Tibial artery (tissue), 4 donors: ENCODE data around the gene MIR17HG.
A peak's percentile ranks its signal among the peaks of the same experiment; 100 is the strongest.

Experiments used
- DNase-seq, 2 donors: peaks; one replicate each; pipeline ENCODE4 v3.0.0-alpha.2; 2019
- H3K27ac ChIP-seq, 2 donors: fragments of 200-600 bp; sonication (generic) in 1 of 2; 1 replicate in 1 of 2; 2 replicates in 1 of 2; pipeline ENCODE4 v1.5.1; 2018 to 2019; ENCODE audit warnings: mild to moderate bottlenecking in 1 of 2
- H3K27me3 ChIP-seq, 2 donors: fragments of 200-600 bp; sonication (generic) in 1 of 2; one replicate each; pipeline versions ENCODE4 v1.5.1 to v1.6.0; 2016 to 2019
- H3K36me3 ChIP-seq, 3 donors: fragments of 200-600 bp; sonication (generic) in 2 of 3; one replicate each; pipeline ENCODE4 v1.5.1; 2016 to 2019; ENCODE audit warnings: mild to moderate bottlenecking in 2 of 3
- H3K4me1 ChIP-seq, 4 donors: fragments of 200-600 bp; sonication (generic) in 2 of 4; 1 replicate in 3 of 4; 2 replicates in 1 of 4; pipeline ENCODE4 v1.5.1; 2016 to 2019
- H3K4me3 ChIP-seq, 2 donors: fragments of 200-600 bp; sonication (generic) in 1 of 2; 1 replicate in 1 of 2; 2 replicates in 1 of 2; pipeline ENCODE4 v1.5.1; 2018 to 2019; ENCODE audit warnings: mild to moderate bottlenecking in 2 of 2
- H3K9me3 ChIP-seq, 3 donors: fragments of 200-600 bp; sonication (generic) in 1 of 3; one replicate each; pipeline ENCODE4 v1.5.1; 2016 to 2019
- intact Hi-C: fragments of 100-400 bp; cut with DNase I; formaldehyde crosslinking; loops from one replicate; pipeline ENCODE4 v1.15.0; 2023; ENCODE audit warnings: low total_unique reads
- TF ChIP-seq, protein P1 (sequence below), 2 experiments: fragments of 200-600 bp in 1 of 2; fragments of 450-650 bp in 1 of 2; IDR thresholded peaks; one replicate each; pipeline ENCODE4 v1.5.1; 2017 to 2019; ENCODE audit warnings: antibody characterized with exemption in 2 of 2, mild to moderate bottlenecking in 1 of 2, moderate library complexity in 1 of 2

The MIR17HG gene

DNA sequence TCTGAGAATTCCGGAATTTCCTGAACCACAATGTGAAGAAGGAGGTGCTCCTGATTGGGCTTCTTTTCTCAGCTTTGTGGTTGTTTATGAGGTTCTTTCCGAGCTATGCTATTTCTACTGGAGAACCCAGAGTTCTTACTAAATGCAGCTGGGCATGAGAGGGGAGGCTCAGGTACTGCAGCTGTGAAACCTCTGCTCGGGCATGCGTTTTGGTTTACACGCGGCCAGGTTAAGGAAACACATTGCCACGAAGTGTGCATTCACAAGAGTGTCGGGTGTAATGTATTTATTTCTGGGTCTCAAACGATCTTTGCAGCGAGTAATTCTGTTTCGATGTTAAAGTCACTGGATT lies 661 bp upstream of the MIR17HG start:
- intact Hi-C loops, result no loop called here
- Histone ChIP-seq H3K4me3 (peak overlapping the region; percentile 91 to 93), H3K9me3 (no peaks in the 10 kb centered on the region), H3K4me1 (peaks cover 0 to 28% (median 11%) of the 10 kb centered on the region in 4 donors), H3K36me3 (peaks cover 9 to 16% (median 10%) of the 10 kb centered on the region in 3 donors), H3K27me3 (peaks cover 0 to 7% of the 10 kb centered on the region in 2 donors), H3K27ac (peak overlapping the region; percentile 74 to 95)
- no peak for DNase-seq
- TF ChIP-seq, protein P1, sequence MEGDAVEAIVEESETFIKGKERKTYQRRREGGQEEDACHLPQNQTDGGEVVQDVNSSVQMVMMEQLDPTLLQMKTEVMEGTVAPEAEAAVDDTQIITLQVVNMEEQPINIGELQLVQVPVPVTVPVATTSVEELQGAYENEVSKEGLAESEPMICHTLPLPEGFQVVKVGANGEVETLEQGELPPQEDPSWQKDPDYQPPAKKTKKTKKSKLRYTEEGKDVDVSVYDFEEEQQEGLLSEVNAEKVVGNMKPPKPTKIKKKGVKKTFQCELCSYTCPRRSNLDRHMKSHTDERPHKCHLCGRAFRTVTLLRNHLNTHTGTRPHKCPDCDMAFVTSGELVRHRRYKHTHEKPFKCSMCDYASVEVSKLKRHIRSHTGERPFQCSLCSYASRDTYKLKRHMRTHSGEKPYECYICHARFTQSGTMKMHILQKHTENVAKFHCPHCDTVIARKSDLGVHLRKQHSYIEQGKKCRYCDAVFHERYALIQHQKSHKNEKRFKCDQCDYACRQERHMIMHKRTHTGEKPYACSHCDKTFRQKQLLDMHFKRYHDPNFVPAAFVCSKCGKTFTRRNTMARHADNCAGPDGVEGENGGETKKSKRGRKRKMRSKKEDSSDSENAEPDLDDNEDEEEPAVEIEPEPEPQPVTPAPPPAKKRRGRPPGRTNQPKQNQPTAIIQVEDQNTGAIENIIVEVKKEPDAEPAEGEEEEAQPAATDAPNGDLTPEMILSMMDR (IDR thresholded peaks at IDR 0.05), result no peak

DNA sequence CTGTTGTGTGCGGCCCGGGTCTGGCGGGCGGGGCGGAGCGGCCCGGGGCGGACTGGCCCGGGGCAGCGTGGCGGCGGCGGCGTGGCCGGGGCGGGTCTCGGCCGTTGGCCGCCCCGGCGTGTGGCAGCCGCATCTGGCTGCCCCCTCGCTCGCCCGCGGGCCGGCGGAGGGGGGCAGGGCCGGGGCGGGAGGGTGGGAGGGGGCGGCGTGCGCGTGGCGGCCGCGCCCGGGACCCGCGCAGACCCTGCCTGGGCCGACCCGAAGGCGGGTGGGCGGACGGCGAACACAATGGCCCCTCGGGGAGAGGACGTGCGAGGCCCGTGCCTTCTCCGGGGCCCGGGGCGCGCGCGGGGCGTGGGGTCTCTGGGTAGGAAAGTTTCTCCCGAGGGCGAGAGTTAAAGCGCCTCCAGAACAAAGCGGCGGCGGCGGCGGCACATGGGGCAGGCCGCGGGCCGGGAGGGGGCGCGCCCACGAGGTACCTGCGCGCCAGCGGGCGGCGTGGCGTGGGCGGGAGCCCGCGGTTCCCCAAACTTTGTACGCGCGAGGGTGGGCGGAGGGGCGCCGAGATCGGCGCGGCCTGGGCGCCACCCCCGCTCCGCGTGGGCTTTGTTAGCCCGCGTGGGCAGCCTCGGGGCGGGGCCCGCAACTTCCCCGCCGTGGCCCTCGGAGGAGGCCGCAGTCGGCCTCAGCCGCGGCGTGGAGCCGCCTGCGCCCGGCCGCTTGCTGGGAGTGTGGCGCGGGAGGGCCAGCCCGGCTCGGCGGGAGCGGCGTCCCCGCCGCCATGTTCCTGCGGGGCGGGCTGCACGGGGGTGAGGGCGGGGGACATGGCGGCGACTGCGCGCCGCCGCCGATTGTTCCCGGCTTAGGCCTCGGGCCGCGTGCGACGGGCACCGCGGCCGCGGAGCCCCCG lies 764 bp downstream of the MIR17HG start:
- Histone ChIP-seq H3K36me3 (peaks cover 9 to 17% (median 10%) of the 10 kb centered on the region in 3 donors), H3K4me3 (peak overlapping the region; percentile 91 to 93), H3K4me1 (peaks cover 0 to 37% (median 13%) of the 10 kb centered on the region in 4 donors), H3K27ac (peak overlapping the region; percentile 74 to 95), H3K27me3 (peaks cover 0 to 3% of the 10 kb centered on the region in 2 donors), H3K9me3 (no peaks in the 10 kb centered on the region)
- peak in 1 of 2 donors; percentile 68 for DNase-seq
- intact Hi-C loops, result no loop called here
- TF ChIP-seq, protein P1 (IDR thresholded peaks at IDR 0.05), result peak in 1 of 2 experiments; percentile 20

DNA sequence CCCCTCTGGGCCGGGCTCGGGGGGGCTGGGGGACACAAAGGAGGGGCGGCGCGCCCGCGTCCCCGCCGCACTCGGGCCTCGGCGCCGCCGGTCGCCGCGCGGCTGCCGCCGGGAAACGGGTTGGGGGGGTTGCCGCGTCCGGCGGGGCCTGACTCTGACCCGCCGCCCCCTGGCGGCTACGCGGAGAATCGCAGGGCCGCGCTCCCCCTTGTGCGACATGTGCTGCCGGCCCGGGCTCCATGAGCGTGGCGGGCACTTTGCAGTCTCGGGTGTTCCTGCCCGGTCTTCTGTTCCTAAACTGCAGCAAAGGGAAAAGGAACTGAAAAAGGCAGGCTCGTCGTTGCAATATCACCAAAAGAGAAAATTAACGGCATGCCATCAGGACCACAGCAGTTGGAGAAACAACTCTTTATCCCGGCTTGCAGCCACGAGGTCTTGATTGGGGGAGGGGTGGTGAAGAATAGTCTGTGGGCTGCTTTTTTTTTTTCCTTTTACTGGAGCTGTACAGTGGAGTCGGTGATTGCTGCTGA lies 1.5 kb downstream of the MIR17HG start:
- Histone ChIP-seq H3K36me3 (peaks cover 10 to 24% (median 10%) of the 10 kb centered on the region in 3 donors), H3K4me1 (peaks cover 0 to 44% (median 16%) of the 10 kb centered on the region in 4 donors), H3K9me3 (no peaks in the 10 kb centered on the region), H3K27ac (peak overlapping the region; percentile 74 to 95), H3K27me3 (no peaks in the 10 kb centered on the region), H3K4me3 (peak overlapping the region; percentile 91 to 93)
- intact Hi-C loops, result no loop called here
- DNase-seq, result peak; percentile 94
- TF ChIP-seq, protein P1 (IDR thresholded peaks at IDR 0.05), result peak; percentile 93 to 98

DNA sequence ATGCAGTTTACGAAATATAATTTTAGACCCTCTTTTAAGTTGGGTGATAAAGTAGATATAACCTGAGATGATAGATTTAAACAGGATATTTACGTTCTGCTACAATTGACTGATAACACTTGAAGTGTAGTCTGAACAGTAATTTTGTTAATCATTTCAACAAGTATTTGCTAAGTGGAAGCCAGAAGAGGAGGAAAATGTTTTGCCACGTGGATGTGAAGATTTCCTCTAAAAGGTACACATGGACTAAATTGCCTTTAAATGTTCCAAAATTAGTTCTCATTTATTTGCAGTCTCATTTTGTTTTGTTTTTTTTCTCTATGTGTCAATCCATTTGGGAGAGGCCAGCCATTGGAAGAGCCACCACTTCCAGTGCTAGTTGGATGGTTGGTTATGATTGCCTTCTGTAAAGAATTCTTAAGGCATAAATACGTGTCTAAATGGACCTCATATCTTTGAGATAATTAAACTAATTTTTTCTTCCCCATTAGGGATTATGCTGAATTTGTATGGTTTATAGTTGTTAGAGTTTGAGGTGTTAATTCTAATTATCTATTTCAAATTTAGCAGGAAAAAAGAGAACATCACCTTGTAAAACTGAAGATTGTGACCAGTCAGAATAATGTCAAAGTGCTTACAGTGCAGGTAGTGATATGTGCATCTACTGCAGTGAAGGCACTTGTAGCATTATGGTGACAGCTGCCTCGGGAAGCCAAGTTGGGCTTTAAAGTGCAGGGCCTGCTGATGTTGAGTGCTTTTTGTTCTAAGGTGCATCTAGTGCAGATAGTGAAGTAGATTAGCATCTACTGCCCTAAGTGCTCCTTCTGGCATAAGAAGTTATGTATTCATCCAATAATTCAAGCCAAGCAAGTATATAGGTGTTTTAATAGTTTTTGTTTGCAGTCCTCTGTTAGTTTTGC lies 2.8 kb downstream of the MIR17HG start:
- intact Hi-C loops, result no loop called here
- DNase-seq, result no peak
- Histone ChIP-seq H3K9me3 (no peaks in the 10 kb centered on the region), H3K27ac (no peak overlapping the region), H3K4me3 (no peak overlapping the region), H3K27me3 (no peaks in the 10 kb centered on the region), H3K36me3 (peaks cover 10 to 35% (median 23%) of the 10 kb centered on the region in 3 donors), H3K4me1 (peaks cover 0 to 51% (median 17%) of the 10 kb centered on the region in 4 donors)
- TF ChIP-seq, protein P1 (IDR thresholded peaks at IDR 0.05), result no peak

DNA sequence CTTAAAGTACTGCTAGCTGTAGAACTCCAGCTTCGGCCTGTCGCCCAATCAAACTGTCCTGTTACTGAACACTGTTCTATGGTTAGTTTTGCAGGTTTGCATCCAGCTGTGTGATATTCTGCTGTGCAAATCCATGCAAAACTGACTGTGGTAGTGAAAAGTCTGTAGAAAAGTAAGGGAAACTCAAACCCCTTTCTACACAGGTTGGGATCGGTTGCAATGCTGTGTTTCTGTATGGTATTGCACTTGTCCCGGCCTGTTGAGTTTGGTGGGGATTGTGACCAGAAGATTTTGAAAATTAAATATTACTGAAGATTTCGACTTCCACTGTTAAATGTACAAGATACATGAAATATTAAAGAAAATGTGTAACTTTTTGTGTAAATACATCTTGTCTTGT lies 3.6 kb downstream of the MIR17HG start:
- TF ChIP-seq, protein P1 (IDR thresholded peaks at IDR 0.05), result no peak
- Histone ChIP-seq H3K27ac (no peak overlapping the region), H3K36me3 (peaks cover 10 to 40% (median 25%) of the 10 kb centered on the region in 3 donors), H3K4me3 (no peak overlapping the region), H3K9me3 (no peaks in the 10 kb centered on the region), H3K27me3 (no peaks in the 10 kb centered on the region), H3K4me1 (peaks cover 0 to 51% (median 17%) of the 10 kb centered on the region in 4 donors)
- DNase-seq, result no peak
- intact Hi-C loops, result no loop called here
